ENCODE data around the gene ACBD4. TPM values are rescaled to one million over a fixed set of nuclear protein-coding genes. Genes with fewer than 3 reads are reported as not detected.
A peak's percentile ranks its signal among the peaks of the same experiment; 100 is the strongest.

ACBD4 gene
- total RNA-seq, 2 experiments from 2014 or later: 24.8 to 26.3 TPM

DNA sequence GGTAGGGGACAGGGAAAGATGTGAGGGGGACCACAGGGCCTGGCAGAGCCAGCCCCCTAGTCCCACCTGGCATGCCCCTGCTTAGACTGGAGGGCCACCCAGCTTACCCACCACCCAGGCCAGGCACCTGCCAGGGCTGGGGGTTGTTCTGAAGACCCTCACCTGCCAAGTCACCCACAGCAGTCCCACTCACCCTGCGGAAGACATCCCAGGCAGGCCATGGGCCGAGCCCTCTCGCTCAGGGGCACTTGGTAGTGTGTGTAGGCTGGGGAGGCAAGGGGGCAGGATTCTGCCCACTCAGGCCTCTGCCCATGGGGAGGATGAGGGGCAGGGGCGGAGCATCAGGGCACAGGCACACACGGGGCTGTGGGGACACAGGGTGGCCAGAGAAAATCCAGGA, 7.2 kb upstream of the ACBD4 start:
- no peaks in the 10 kb centered on the region for H3K9me3 Mint-ChIP-seq
- Histone ChIP-seq H3K4me3 (ENCODE audit: low read length) (no peak overlapping the region), H3K36me3 (ENCODE audit: insufficient read depth, low read length) (no peaks in the 10 kb centered on the region), H3K27me3 (ENCODE audit: control insufficient read depth in 1 of 2, insufficient read depth in 2 of 2, low read length in 2 of 2) (no peaks in the 10 kb centered on the region), H3K4me1 (ENCODE audit: insufficient read depth, low read length) (peaks cover 28% of the 10 kb centered on the region), H3K27ac (ENCODE audit: low read depth in 1 of 2, low read length in 2 of 2) (no peak overlapping the region), H3K9me3 (ENCODE audit: control insufficient read depth in 1 of 2, insufficient read depth in 1 of 2, low read length in 2 of 2) (no peaks in the 10 kb centered on the region)
- ChIA-PET CTCF (no interaction called here), POLR2A (no interaction called here)
- no peaks in the 10 kb centered on the region for H3K4me1 Mint-ChIP-seq (ENCODE audit: low read depth)
- no peak overlapping the region for H3K27ac Mint-ChIP-seq
- no peaks in the 10 kb centered on the region for H3K27me3 Mint-ChIP-seq
- H3K4me3 Mint-ChIP-seq: no peak overlapping the region
- intact Hi-C loops (cut with DNase I, micrococcal nuclease): no loop called here
- DNase-seq (no peak), ATAC-seq (ENCODE audit: poor library complexity) (no peak)
- TF ChIP-seq, protein P1, sequence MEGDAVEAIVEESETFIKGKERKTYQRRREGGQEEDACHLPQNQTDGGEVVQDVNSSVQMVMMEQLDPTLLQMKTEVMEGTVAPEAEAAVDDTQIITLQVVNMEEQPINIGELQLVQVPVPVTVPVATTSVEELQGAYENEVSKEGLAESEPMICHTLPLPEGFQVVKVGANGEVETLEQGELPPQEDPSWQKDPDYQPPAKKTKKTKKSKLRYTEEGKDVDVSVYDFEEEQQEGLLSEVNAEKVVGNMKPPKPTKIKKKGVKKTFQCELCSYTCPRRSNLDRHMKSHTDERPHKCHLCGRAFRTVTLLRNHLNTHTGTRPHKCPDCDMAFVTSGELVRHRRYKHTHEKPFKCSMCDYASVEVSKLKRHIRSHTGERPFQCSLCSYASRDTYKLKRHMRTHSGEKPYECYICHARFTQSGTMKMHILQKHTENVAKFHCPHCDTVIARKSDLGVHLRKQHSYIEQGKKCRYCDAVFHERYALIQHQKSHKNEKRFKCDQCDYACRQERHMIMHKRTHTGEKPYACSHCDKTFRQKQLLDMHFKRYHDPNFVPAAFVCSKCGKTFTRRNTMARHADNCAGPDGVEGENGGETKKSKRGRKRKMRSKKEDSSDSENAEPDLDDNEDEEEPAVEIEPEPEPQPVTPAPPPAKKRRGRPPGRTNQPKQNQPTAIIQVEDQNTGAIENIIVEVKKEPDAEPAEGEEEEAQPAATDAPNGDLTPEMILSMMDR (IDR thresholded peaks at IDR 0.05): no peak
- H3K36me3 Mint-ChIP-seq (ENCODE audit: low read depth): no peaks in the 10 kb centered on the region

DNA sequence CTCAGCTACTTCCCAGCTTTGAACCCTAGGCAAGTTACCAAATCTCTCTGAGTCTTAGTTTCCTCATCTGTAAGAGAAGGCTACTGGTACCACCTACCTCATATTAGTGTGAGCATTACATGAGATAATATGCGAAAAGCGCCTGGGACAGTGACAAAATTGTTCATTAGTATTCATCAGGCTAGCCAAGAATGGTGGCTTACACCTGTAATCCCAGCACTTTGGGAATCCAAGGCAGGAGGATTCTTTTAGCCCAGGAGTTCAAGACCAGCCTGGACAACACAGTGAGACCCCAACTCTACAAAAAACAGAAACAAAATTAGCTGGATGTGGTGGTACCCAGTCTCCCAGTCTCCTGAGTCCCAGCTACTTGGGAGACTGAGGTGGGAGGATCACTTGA, 6.5 kb upstream of the ACBD4 start:
- Mint-ChIP-seq H3K36me3 (ENCODE audit: low read depth) (no peaks in the 10 kb centered on the region), H3K27me3 (no peaks in the 10 kb centered on the region), H3K27ac (no peak overlapping the region), H3K4me3 (peak overlapping the region; percentile 45), H3K4me1 (ENCODE audit: low read depth) (peaks cover 4% of the 10 kb centered on the region), H3K9me3 (no peaks in the 10 kb centered on the region)
- no peaks in the 10 kb centered on the region for H3K27me3 ChIP-seq (ENCODE audit: control insufficient read depth in 1 of 2, insufficient read depth in 2 of 2, low read length in 2 of 2)
- no peak overlapping the region for H3K27ac ChIP-seq (ENCODE audit: low read depth in 1 of 2, low read length in 2 of 2)
- H3K9me3 ChIP-seq (ENCODE audit: control insufficient read depth in 1 of 2, insufficient read depth in 1 of 2, low read length in 2 of 2): no peaks in the 10 kb centered on the region
- H3K4me3 ChIP-seq (ENCODE audit: low read length): no peak overlapping the region
- peaks cover 24% of the 10 kb centered on the region for H3K4me1 ChIP-seq (ENCODE audit: insufficient read depth, low read length)
- ATAC-seq (ENCODE audit: poor library complexity) (no peak), DNase-seq (no peak)
- ChIA-PET POLR2A (no interaction called here), CTCF (no interaction called here)
- H3K36me3 ChIP-seq (ENCODE audit: insufficient read depth, low read length): no peaks in the 10 kb centered on the region
- TF ChIP-seq, protein P1 (IDR thresholded peaks at IDR 0.05): no peak
- intact Hi-C loops (cut with DNase I, micrococcal nuclease): no loop called here

DNA sequence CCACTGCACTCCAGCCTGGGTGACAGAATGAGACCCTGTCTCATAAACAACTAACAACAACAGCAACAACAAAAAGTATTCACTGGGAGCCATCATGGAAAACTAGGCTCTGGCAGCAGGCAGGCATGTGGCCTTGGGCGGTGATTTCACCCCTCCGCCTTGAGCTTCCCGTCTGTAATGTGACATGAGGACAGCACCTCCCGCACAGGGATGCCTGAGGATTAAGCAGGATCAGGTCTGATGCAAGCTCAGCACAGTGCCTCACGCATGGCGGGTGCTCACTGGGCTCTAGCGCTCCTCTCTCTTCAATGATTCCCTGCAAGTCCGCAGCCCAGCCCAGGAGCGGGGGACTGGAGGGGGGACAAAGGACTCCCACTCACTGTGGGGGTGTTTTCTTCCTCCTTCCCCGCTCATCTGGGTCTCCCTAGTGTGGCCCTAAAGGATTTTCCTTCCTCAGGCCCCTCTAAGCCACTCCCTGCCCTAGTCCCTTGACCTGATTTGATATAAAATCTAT, 6.0 kb upstream of the ACBD4 start:
- ATAC-seq (ENCODE audit: poor library complexity): no peak
- Mint-ChIP-seq H3K4me3 (peak overlapping the region; percentile 45), H3K27ac (no peak overlapping the region)

More for the DNA sequence above, 6.0 kb upstream of the ACBD4 start:
- peak in 1 of 14 experiments; percentile 18 for DNase-seq
- Histone ChIP-seq H3K27ac (ENCODE audit: low read depth in 1 of 2, low read length in 2 of 2) (no peak overlapping the region), H3K4me3 (ENCODE audit: low read length) (no peak overlapping the region), H3K9me3 (ENCODE audit: control insufficient read depth in 1 of 2, insufficient read depth in 1 of 2, low read length in 2 of 2) (no peaks in the 10 kb centered on the region), H3K4me1 (ENCODE audit: insufficient read depth, low read length) (peaks cover 19% of the 10 kb centered on the region), H3K36me3 (ENCODE audit: insufficient read depth, low read length) (no peaks in the 10 kb centered on the region), H3K27me3 (ENCODE audit: control insufficient read depth in 1 of 2, insufficient read depth in 2 of 2, low read length in 2 of 2) (no peaks in the 10 kb centered on the region)
- intact Hi-C loops (cut with DNase I, micrococcal nuclease): no loop called here
- Mint-ChIP-seq H3K36me3 (ENCODE audit: low read depth) (no peaks in the 10 kb centered on the region), H3K9me3 (no peaks in the 10 kb centered on the region), H3K27me3 (no peaks in the 10 kb centered on the region), H3K4me1 (ENCODE audit: low read depth) (peaks cover 4% of the 10 kb centered on the region)
- ChIA-PET CTCF (no interaction called here), POLR2A (no interaction called here)
- TF ChIP-seq, protein P1 (IDR thresholded peaks at IDR 0.05): no peak

All from CD4-positive, alpha-beta T cell (primary cell).